Activated CD8-positive, alpha-beta T cell treated with anti-CD3 and anti-CD28 coated beads, Interleukin-2, amount 10 ng/mL, durations not matched to agents 7 days and 5 days (primary cell): ENCODE data around the gene DNASE1L3. TPM values are rescaled to one million over a fixed set of nuclear protein-coding genes. Genes with fewer than 3 reads are reported as not detected.

Source experiments
- ATAC-seq: fragments of 150-1000 bp; cut with Tn5 transposase; one replicate; pipeline ENCODE4 v1.10.0; 2021; ENCODE audit warnings: moderate library complexity
- CTCF ChIA-PET: fragments of 350-600 bp; sonication (Branson Sonifier 250); formaldehyde crosslinking; loops from one replicate; lab custom pipeline; 2021; ENCODE audit warnings: antibody characterized with exemption; lab: Charles Lee
- POLR2A ChIA-PET: fragments of 350-600 bp; sonication (Branson Sonifier 250); formaldehyde crosslinking; loops from one replicate; lab custom pipeline; 2021; ENCODE audit warnings: antibody characterized with exemption; lab: Charles Lee
- DNase-seq: peaks from one replicate; pipeline ENCODE4 v3.0.0-alpha.2; 2020
- H3K27ac Mint-ChIP-seq: one replicate; pipeline ENCODE4 v1.8.0; 2021; ENCODE audit warnings: mild to moderate bottlenecking, mixed read lengths
- H3K27me3 Mint-ChIP-seq: one replicate; pipeline ENCODE4 v1.8.0; 2021; ENCODE audit warnings: low read depth, mixed read lengths
- H3K36me3 Mint-ChIP-seq: one replicate; pipeline ENCODE4 v1.8.0; 2021; ENCODE audit warnings: low read depth, mixed read lengths
- H3K4me1 Mint-ChIP-seq: one replicate; pipeline ENCODE4 v1.8.0; 2021; ENCODE audit warnings: low read depth, mixed read lengths
- H3K4me3 Mint-ChIP-seq: one replicate; pipeline ENCODE4 v1.8.0; 2021; ENCODE audit warnings: mild to moderate bottlenecking, mixed read lengths
- H3K9me3 Mint-ChIP-seq: one replicate; pipeline ENCODE4 v1.8.0; 2022; ENCODE audit warnings: mixed read lengths; ENCODE audit not compliant: insufficient read depth
- total RNA-seq, 2 experiments: library from RNA; stranded (reverse); gene quantifications; one replicate each; pipeline ENCODE4 v1.2.3, GENCODE V29; 2021

Gene DNASE1L3
- total RNA-seq, 2 experiments from 2014 or later = not detected

GRCh38 chr3:58164906-58165821, 45.6 kb downstream of the DNASE1L3 start:
- peaks cover 9% of the 10 kb centered on the region for H3K4me1 Mint-ChIP-seq
- peaks cover 2% of the 10 kb centered on the region for H3K36me3 Mint-ChIP-seq
- ChIA-PET POLR2A (interaction anchor here (1.2 kb wide), 1 partner anchor 156 kb away, joined by 5 read pairs; no protein-coding TSS in a partner anchor), CTCF (interaction anchor here (0.7 to 5.5 kb wide), 11 partner anchors 11 to 203 kb away, joined by 3 to 41 read pairs (median 3); partner anchors contain the start of genes FLNB, HTD2 and RPP14)
- no peaks in the 10 kb centered on the region for H3K9me3 Mint-ChIP-seq
- H3K4me3 Mint-ChIP-seq = no peak overlapping the region
- no peak overlapping the region for H3K27ac Mint-ChIP-seq
- DNase-seq (no peak), ATAC-seq (no peak)
- H3K27me3 Mint-ChIP-seq = no peaks in the 10 kb centered on the region

- peaks cover 9% of the 10 kb centered on the region for H3K4me1 Mint-ChIP-seq
- H3K27ac Mint-ChIP-seq = no peak overlapping the region
- POLR2A ChIA-PET = no interaction called here
- peaks cover 2% of the 10 kb centered on the region for H3K36me3 Mint-ChIP-seq
- DNase-seq = no peak
- no peak overlapping the region for H3K4me3 Mint-ChIP-seq
- ATAC-seq = no peak
- CTCF ChIA-PET = interaction anchor here (0.5 to 5.5 kb wide), 3 partner anchors 14 to 157 kb away, joined by 3 to 41 read pairs (median 6); no protein-coding TSS in a partner anchor
- H3K27me3 Mint-ChIP-seq = no peaks in the 10 kb centered on the region
- H3K9me3 Mint-ChIP-seq = no peaks in the 10 kb centered on the region
These were observed 46.4 kb downstream of the DNASE1L3 start for GRCh38 chr3:58164199-58164879.

- Mint-ChIP-seq H3K36me3 (peaks cover 2% of the 10 kb centered on the region), H3K27me3 (no peaks in the 10 kb centered on the region), H3K4me3 (no peak overlapping the region), H3K9me3 (no peaks in the 10 kb centered on the region), H3K27ac (no peak overlapping the region), H3K4me1 (peaks cover 9% of the 10 kb centered on the region)
- ChIA-PET CTCF (interaction anchor here (1.0 kb wide), 1 partner anchor 155 kb away, joined by 6 read pairs; no protein-coding TSS in a partner anchor), POLR2A (no interaction called here)
- ATAC-seq (no peak), DNase-seq (no peak)
These were observed 47.5 kb downstream of the DNASE1L3 start for GRCh38 chr3:58163234-58163633.

- ChIA-PET POLR2A (no interaction called here), CTCF (interaction anchor here (1.6 kb wide), 1 partner anchor 154 kb away, joined by 5 read pairs; no protein-coding TSS in a partner anchor)
- Mint-ChIP-seq H3K27ac (no peak overlapping the region), H3K9me3 (no peaks in the 10 kb centered on the region), H3K36me3 (peaks cover 2% of the 10 kb centered on the region), H3K4me1 (peaks cover 9% of the 10 kb centered on the region), H3K27me3 (no peaks in the 10 kb centered on the region), H3K4me3 (no peak overlapping the region)
- ATAC-seq (no peak), DNase-seq (no peak)
These were observed 49.1 kb downstream of the DNASE1L3 start for GRCh38 chr3:58161435-58162398.

- ChIA-PET CTCF (no interaction called here), POLR2A (no interaction called here)
- Mint-ChIP-seq H3K4me3 (no peak overlapping the region), H3K36me3 (peaks cover 2% of the 10 kb centered on the region), H3K4me1 (peaks cover 9% of the 10 kb centered on the region), H3K27ac (no peak overlapping the region), H3K27me3 (no peaks in the 10 kb centered on the region), H3K9me3 (no peaks in the 10 kb centered on the region)
- DNase-seq = no peak
- ATAC-seq = no peak
These were observed 50.4 kb downstream of the DNASE1L3 start for GRCh38 chr3:58160399-58160798.

GRCh38 chr3:58158442-58159153, 52.2 kb downstream of the DNASE1L3 start:
- no peak overlapping the region for H3K4me3 Mint-ChIP-seq
- no peak for ATAC-seq
- CTCF ChIA-PET = interaction anchor here (0.8 to 1.2 kb wide), 5 partner anchors 8 to 151 kb away, joined by 3 to 6 read pairs (median 4); partner anchors contain the start of gene FLNB

GRCh38 chr3:58157700-58158099, 53.1 kb downstream of the DNASE1L3 start:
- Mint-ChIP-seq H3K9me3 (no peaks in the 10 kb centered on the region), H3K27me3 (no peaks in the 10 kb centered on the region)

More at GRCh38 chr3:58158442-58159153, 52.2 kb downstream of the DNASE1L3 start:
- Mint-ChIP-seq H3K36me3 (no peaks in the 10 kb centered on the region), H3K27ac (no peak overlapping the region), H3K27me3 (no peaks in the 10 kb centered on the region), H3K4me1 (peaks cover 9% of the 10 kb centered on the region), H3K9me3 (no peaks in the 10 kb centered on the region)
- POLR2A ChIA-PET = no interaction called here
- DNase-seq = no peak

GRCh38 chr3:58155838-58156237, 54.9 kb downstream of the DNASE1L3 start:
- Mint-ChIP-seq H3K4me3 (no peak overlapping the region), H3K36me3 (no peaks in the 10 kb centered on the region), H3K9me3 (no peaks in the 10 kb centered on the region), H3K27me3 (no peaks in the 10 kb centered on the region), H3K4me1 (no peaks in the 10 kb centered on the region), H3K27ac (no peak overlapping the region)
- ChIA-PET POLR2A (no interaction called here), CTCF (interaction anchor here (2.5 kb wide), 1 partner anchor 12 kb away, joined by 7 read pairs; no protein-coding TSS in a partner anchor)
- DNase-seq = no peak
- ATAC-seq = no peak

More at GRCh38 chr3:58157700-58158099, 53.1 kb downstream of the DNASE1L3 start:
- Mint-ChIP-seq H3K27ac (no peak overlapping the region), H3K36me3 (no peaks in the 10 kb centered on the region), H3K4me3 (no peak overlapping the region), H3K4me1 (peaks cover 9% of the 10 kb centered on the region)
- ATAC-seq (no peak), DNase-seq (no peak)
- POLR2A ChIA-PET = no interaction called here
- CTCF ChIA-PET = interaction anchor here (1.2 to 2.5 kb wide), 3 partner anchors 10 to 150 kb away, joined by 3 to 7 read pairs (median 4); no protein-coding TSS in a partner anchor

- DNase-seq (no peak), ATAC-seq (no peak)
- no peak overlapping the region for H3K27ac Mint-ChIP-seq
- H3K9me3 Mint-ChIP-seq = no peaks in the 10 kb centered on the region
- no peak overlapping the region for H3K4me3 Mint-ChIP-seq
- ChIA-PET CTCF (interaction anchor here (1.5 kb wide), 1 partner anchor 16 kb away, joined by 3 read pairs; no protein-coding TSS in a partner anchor), POLR2A (no interaction called here)
- H3K4me1 Mint-ChIP-seq = no peaks in the 10 kb centered on the region
- H3K27me3 Mint-ChIP-seq = no peaks in the 10 kb centered on the region
- H3K36me3 Mint-ChIP-seq = no peaks in the 10 kb centered on the region
These were observed 55.9 kb downstream of the DNASE1L3 start for GRCh38 chr3:58154626-58155449.

- Mint-ChIP-seq H3K9me3 (no peaks in the 10 kb centered on the region), H3K27ac (no peak overlapping the region), H3K36me3 (no peaks in the 10 kb centered on the region), H3K4me1 (no peaks in the 10 kb centered on the region), H3K27me3 (no peaks in the 10 kb centered on the region), H3K4me3 (no peak overlapping the region)
- no peak for ATAC-seq
- no peak for DNase-seq
- CTCF ChIA-PET = no interaction called here
- POLR2A ChIA-PET = no interaction called here
These were observed 57.4 kb downstream of the DNASE1L3 start for GRCh38 chr3:58153371-58153770.
